Activated effector memory CD4-positive, alpha-beta T cell treated with Interleukin-2 at 50 U/mL for 16 hours (primary cell): Measurements from ENCODE around the gene GIGYF2.
"Not testable (repeated sequence)": the region's sequence is repeated elsewhere in the genome, so short reads cannot be mapped to it uniquely, and the experiment has no call there.

Experiments
- DNase-seq: peaks from one replicate; pipeline ENCODE4 v3.0.0-alpha.2; 2020

Gene GIGYF2

DNA sequence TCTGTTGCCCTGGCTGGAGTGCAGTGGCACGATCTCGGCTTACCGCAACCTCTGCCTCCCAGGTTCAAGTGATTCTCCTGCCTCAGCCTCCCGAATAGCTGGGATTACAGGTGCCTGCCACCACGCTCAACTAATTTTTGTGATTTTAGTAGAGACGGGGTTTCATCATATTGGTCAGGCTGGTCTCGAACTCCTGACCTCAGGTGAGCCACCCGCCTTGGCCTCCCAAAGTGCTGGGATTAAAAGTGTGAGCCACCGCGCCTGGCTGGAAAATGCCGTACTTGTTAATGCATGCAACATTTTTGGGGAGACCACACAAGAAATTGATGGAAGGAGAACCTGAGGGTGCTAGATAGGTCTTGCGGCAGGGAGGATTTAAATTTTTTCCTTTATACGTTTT lies 6.0 kb upstream of the GIGYF2 start:
- DNase-seq, result not testable (repeated sequence)

DNA sequence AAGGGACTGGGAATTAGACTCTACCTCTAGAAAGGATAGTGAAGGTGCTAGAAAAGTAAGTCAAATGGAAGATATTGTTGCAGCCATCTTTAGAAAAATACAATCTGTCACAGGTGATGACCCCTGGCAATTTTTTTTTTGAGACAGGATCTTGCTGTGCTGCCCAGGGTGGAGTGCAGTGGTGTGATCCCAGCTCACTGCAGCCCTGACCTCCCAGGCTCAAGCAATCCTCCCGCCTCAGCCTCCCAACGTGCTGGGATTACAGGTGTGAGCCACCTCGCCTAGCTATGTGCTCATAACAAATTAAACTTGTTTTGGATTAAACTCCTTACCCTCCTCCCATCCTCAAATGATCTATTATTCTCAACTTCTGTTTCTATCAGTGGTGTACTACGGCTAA lies 3.8 kb upstream of the GIGYF2 start:
- DNase-seq, result no peak

DNA sequence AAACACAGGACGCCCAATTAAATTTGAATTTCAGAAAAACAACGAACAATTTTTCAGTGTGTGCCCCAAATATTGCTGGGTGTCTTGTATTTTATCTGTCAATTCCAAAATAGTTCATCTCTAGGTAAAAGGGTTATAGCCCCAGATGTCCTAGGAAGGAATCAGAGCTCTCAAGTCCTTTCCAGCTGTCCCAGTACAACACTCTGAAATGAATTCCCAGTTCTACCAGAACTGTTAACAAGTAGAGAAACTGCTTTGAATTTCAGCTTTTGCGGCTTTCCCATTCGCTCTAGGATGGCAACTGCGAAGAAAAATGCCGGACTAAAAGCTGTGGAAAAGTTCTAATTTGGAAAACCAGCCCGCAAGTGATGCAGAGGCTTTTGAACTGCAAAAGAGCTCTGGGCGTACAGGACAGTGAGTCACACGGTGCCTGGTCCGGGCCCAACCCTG lies 497 bp upstream of the GIGYF2 start:
- DNase-seq, result no peak

DNA sequence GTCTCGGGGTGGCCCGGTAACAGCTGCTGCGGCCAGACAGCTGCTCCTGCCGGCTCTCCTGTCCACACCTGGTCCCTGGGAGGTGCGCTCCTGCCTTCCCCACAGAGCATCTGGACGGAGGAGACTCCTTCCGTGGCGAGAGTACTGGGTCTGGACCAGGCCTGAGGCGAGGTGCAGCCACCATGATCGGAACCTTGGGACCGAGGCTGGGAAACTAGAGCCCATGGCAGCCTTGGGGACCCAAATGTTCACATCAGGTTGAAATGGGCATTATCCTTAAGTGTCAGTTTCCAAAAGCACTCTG lies 628 bp downstream of the GIGYF2 start:
- DNase-seq, result no peak

DNA sequence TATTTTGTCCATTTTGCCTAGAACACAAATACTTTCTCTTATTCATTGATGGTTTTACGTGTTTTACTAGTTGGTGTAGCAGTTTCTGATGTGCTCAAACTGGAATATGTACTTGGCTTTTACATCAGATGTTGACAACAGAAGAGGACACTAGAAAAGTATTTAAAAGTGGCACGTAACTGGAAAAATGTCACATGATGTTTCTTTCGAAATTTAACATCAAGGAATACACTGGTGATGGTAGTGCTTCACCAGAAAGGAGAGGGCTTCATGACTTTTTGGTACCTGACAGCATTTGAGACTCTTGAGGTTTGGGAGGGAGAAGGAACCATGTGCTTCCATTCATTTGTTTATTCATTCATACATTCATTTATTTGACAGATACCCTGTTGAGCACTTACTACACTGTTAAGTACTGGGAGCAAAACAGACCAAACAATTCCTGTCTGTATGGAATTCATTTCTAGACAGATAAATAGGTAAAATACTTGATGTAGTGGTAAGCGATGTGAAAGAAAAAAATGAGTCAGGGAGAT lies 1.5 kb downstream of the GIGYF2 start:
- DNase-seq, result no peak

DNA sequence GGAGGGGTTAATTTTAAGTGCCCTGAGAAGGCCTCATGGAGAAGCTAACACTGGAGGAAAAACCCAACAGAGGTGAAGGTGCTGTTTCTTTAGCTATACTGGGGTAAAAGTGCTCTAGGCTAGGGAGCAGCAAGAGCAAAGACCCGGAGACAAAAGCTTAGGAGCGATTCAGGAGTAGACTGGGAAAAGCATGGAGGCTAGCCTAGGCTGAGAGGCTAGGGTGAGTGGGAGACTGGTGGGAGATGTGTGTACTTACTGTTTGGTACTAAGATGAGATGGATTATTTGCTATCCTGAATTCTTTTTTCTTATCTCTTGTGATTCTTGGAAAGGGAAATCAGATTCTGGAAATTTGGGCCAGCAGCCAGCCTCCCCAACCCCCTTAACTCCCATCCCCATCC lies 2.0 kb downstream of the GIGYF2 start:
- no peak for DNase-seq

DNA sequence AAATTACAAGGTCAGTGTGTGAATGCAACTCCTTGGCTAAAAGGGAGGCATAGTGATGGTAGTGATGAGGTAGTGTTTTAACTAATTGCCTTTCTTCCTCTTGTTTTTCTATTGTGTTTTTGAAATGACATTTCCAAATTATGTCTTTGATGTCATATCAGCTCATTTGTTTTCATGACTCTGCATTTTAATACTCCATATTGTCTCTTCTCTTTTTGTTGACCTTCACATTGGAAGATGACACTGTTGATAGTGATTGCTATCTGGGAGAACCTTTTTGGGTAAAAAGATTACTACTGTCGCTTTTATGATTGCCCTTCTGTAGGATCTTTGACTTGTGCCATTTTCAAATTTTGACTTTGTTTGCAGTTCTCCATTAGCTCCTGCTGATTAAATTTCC lies 3.0 kb downstream of the GIGYF2 start:
- DNase-seq, result no peak

DNA sequence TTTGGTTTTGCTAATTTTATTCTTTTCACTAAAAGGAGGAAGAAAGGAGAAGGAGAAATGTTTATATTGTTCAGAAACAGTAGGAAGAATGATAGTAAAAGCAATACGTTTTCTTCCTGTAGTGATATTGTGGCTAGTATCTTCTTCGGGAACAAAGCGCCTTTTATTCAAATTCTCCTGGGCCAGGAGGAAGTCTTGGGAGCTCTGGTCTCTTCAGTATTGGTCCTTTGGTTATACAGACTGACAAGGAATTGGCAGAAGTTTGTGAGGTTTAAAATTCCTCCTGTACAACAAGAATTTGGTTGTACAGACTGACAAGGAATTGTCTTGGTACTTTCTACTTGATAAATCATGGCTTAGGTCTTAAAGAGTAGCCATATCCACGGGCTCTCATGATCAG lies 9.9 kb downstream of the GIGYF2 start:
- no peak for DNase-seq

DNA sequence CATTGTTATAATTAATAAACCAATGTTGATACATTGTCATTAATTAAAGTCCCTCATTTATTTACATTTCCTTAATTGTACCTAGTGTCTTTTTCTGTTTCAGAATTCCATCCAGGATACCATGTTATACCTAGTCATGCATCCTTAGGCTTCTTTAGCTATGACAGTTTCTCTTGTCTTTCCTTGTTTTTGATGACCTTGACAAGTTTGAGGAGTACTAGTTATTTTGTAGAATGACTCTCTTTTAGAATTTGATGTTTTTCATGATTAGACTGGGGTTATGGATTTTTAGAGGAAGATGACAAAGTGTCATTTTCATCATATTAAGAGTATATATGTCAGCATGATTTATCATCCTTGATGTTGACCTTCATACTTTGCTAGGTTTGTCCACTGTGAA lies 16.4 kb downstream of the GIGYF2 start:
- DNase-seq, result no peak

DNA sequence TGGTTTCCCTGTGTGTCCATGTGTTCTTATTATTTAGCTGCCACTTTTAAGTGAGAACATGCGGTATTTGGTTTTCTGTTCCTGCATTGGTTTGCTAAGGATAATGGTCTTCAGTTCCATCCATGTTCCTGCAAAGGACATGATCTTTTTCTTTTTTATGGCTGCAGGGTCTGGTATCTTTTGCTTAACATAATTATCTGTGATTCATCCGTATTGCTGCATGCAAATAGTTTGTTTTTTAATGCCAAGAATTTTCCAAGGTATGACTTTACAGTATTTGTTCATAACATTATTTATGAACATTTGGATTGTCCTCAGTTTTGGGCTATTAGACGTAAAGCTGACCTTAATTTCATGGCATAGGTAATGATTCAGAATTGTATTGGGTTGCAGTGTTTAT lies 17.8 kb downstream of the GIGYF2 start:
- no peak for DNase-seq

DNA sequence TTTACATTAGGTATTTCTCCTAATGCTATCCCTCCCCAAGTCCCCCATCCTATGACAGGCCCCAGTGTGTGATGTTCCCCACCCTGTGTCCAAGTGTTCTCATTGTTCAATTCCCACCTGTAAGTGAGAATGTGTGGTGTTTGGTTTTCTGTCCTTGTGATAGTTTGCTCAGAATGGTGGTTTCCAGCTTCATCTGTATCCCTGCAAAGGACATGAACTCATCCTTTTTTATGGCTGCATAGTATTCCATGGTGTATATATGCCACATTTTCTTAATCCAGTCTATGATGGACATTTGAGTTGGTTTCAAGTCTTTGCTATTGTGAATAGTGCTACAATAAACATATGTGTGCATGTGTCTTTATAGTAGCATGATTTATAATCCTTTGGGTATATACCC lies 22.9 kb downstream of the GIGYF2 start:
- DNase-seq, result not testable (repeated sequence)

DNA sequence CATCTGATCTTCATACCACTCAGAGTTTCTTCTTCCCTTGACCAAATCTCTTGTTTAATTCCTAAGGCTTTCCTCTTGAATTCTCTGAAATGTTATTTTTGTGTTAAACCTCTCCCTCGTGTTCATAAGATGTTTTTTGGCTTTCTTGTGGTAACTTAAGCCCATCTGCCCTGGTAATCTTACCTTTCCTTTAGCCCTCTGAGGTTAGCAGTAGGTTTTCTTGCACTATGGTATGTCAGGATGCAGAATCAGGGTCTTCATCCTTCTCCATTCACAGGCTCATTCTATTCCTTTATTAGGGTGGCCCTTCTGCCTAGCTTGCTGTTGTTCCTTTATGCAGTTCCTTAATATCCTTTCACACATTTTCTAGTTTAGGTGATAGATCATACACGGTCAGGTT lies 24.1 kb downstream of the GIGYF2 start:
- no peak for DNase-seq

DNA sequence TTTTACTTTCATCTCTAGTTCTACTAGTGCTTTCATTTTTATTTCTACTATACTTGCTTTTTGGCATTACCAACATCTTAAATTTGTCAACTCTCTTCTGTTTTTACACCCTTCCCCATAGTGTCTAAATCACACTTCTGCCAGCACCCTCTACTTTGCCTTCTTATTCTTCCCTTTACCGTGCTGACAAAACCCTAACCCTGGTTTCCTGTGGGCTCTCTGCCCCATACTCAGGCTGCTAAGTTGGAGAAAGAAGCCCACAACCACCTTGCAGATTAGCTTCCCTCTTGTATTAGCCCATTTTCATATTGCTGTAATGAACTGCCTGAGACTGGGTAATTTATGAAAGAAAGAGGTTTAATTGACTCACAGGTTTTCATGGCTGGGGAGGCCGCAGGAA lies 24.8 kb downstream of the GIGYF2 start:
- DNase-seq, result no peak

DNA sequence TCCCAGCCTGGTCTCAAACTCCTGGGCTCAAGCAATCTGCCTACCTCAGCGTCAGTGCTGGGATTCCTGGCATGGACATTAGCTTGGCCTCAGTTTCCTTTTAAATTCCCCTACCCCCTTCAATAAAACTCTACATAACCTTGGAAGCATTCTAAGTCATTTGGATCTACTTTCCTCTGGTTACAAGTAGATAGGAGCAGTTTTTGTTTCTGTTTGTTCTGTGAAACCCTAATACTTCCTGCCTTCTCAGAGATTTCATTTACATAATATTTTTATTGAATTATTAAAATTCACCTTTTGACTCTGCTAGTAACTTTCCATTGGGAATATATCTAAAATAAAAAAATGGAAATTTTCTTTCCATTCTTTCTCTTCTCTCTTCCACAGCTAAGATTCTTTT lies 25.9 kb downstream of the GIGYF2 start:
- DNase-seq, result no peak

DNA sequence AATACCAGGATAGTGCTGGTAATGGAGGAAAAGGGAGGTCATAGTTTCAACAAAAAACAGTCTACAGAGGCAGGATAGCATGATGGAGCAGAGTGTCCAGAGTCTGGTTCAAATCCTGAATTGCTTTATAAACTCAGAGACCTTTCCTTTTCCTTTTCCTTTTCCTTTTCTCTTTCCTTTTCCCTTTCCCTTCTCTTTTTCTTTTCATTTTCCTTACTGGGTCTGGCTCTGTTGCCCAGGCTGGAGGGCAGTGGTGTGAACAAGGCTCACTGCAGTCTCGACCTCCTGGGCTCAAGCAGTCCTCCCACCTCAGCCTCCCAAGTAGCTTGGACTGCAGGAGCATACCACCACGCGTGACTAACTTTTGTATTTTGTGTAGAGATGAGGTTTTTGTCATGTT lies 31.7 kb downstream of the GIGYF2 start:
- no peak for DNase-seq

DNA sequence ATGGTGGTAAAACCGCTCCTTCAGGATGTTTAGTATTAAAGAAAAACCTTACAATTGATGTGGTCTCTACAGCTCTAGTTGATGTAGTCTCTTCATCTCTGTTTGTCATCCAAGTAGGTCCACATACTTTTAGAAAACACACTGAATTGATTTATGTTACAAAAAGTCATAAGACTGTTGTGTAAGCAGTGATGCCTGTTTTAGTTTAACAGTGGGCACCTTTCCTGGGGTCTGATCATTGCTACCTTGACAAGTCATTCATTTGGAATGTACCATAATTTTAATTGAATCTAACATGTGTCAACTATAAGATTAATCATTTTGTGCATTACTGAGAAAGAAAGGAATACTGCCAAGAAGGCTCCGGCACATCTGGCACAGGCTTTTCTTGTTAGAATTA lies 34.3 kb downstream of the GIGYF2 start:
- DNase-seq, result no peak

DNA sequence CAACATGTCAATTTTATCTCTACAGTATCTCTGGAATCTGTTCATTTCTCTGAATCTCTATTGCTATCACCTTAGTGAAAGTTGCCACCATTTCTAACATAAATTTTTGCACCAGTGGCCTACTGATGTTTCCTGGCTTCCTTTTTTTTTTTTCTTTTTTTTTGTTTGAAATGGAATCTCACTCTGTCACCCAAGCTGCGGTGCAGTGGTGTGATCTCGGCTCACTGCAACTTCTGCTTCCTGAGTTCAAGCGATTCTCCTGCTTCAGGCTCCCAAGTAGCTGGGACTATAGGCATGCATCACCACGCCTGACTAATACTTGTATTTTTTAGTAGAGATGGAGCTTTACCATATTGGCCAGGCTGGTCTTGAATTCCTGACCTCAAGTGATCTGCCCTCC lies 44.2 kb downstream of the GIGYF2 start:
- DNase-seq, result no peak

DNA sequence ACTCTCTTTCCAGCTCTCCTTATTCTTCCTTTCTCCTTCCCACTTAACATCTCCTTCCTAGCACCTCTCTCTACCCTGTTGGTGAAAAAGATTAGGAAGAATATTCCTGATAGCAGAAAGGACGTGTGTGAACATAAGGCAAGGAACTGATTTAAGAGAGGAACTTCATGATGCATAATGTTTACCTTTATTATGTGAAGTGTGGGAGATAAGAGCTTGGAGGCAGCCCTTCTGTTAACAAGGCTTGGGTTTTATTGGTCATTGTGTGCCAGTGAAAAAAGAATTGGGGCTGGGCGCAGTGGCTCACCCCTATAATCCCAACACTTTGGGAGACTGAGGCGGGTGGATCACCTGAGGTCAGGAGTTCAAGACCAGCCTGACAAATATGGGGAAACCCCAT lies 44.8 kb downstream of the GIGYF2 start:
- no peak for DNase-seq

DNA sequence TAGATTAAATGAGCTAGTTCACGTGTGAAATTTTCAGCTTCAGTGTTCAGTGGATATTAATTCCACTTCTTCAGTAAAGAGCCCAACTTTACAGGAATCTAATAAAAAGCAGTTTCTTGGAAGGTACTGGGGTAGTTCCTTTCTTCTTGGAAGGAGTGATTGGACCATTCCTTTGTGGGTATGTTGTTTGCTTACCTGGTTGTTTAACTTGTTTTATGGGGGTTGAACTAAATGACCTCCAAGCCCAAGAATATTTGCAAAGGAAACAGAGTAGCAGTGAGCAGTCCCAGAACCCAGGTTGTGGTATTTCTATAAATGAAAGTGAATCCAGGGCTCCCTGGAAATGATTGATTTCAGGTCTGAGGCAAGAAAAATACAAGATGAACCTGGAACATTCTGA lies 47.8 kb downstream of the GIGYF2 start:
- no peak for DNase-seq

DNA sequence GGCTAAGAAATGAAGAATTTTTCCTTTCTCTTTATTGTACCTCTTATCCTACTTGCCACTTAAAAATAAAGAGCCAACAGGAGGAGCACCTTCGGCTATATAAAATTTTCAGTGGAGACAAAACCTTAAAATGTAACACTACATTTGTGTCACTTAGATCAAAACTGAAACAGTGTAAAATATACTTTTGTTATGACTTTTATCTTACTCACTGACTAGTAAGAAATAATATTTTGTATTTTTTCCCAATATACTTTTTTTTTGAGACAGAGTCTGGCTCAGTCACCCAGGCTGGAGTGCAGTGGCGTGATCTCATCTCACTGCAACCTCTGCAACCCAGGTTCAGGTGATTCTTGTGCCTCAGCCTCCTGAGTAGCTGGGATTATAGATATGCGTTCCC lies 50.9 kb downstream of the GIGYF2 start:
- no peak for DNase-seq

DNA sequence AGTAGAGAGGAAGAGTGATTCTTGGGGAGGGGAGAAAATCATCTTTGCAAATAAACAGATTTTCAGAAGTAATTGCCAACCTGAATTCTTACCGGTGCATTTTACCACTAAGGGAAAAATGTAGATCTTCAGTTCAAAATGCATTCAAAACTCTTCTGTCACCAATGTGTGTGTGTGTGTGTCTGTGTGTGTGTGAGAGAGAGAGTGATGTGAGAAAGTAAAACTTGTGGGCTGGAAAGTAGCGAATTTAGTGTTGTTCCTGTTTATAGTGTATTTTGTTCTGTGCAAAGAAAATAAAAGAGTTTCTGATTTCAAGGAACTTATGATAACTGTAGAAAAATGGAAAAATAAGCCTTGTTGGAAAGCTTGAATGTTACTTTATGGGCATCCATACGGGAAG lies 52.2 kb downstream of the GIGYF2 start:
- no peak for DNase-seq

DNA sequence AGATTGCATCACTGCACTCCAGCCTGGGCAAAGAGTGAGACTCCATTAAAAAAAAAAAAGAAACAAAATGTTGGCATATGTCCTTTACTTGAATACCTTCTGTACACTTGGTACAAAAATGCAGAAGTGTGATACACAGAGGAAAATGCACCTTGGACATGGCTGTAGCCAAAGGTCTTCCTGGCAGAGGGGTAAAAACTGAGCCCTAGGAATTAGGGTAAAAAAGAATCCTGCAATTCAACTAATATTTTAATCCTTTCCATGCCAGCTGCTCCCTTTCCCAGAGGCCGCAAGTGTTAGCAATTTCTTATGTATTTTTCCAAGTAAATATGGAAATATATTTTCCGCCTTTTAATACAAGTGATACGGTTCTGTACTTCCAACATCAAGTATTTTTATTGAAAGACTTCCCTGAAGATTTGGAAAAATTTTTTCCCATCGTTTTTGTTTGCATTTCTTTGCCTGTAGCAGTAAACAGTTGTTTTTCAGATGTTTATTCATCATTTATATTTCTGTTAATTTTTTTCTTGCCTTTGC lies 53.1 kb downstream of the GIGYF2 start:
- no peak for DNase-seq

DNA sequence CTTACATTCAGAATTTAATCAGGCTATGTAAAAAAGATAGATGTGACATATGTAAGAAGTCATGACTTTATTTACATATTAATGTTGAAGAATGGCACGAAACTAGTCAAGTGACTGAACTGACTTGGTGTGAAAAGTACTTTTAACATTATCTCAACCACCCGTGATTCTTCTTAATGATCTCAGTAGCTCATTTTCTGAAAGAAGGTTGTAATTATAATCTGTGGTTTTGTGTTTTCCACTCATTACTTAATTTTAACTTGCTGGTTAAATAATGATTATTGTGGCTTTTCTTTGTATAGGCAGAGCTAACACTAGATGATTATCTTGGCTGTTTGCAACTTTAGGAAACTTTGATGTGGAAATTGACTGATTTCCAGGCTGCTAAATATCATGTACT lies 60.8 kb downstream of the GIGYF2 start:
- DNase-seq, result no peak

DNA sequence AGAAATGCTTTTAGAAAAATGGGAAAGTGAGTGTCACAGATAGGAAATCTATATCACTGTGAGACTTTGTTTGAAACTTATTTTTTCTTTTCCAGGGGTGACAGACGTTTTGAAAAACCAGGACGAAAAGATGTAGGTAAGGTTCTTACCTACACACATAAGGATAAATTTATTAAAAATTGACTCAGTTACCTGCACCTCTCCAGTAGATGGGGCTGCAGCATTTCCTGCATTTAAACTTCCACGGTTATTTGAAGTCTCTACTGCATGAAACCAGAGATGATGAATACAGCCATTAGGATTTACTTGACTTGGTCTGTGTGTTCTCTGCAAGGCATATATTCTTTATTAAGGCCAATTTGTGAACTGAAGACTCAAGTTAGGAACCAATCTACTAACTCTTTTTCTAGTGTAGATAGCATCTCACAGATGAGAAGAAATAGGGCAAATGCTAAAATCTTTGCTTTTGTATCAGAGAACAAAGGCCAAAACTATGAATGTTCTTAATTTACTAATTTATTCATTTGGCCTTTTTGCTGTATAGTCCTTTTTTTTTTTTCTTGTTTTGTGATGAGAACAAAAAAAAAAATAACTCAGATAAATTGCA lies 64.3 kb downstream of the GIGYF2 start:
- no peak for DNase-seq

DNA sequence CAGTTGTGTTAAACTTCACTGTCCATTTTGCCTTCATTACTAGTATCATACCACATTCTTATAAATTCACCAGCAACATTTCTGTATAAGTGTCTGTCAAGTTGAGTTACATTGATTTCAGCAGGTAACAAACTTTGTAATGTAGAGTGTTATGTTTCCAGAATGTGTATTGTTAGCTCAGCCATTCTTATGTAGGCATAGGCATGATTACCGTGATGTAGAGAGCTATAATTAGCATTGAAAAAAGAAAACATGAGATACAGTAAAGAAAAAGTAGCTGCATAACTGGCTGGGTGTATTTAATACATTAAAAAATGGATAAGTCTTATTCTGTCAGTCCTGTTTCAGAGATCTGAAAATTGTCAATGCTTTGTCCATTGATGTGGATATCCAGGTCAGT lies 70.7 kb downstream of the GIGYF2 start:
- DNase-seq, result no peak

DNA sequence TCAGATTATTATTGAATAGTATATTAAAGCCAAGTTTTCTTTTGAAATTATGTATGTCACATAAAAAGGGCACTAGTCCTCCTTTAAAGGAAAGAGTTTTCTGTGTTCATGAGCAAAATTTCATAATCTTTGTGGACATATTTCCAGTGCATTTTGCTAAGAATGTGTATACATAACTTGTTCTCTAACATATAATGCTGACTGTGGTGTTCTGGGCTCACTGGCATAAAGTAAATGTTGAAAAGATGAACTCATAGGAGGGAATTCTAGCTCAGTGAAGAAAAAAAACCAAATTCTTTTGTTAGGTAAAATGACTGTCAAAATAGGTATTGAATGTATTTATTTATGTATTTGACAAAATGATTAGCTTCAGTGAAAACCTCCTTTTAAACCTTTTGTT lies 73.1 kb downstream of the GIGYF2 start:
- DNase-seq, result no peak
